Measurements from ENCODE around the gene SMAD6. TPM values are rescaled to one million over a fixed set of nuclear protein-coding genes. Genes with fewer than 3 reads are reported as not detected.

SMAD6 gene
- total RNA-seq, 1 donor from 2014 or later, result 15.6 TPM

GRCh38 chr15:66718220-66718988 lies 16.4 kb downstream of the SMAD6 start:
- DNase-seq (ENCODE audit: extremely low read depth, low read depth, low spot score), result no peak

GRCh38 chr15:66719471-66719870 lies 17.4 kb downstream of the SMAD6 start:
- DNase-seq (ENCODE audit: extremely low read depth, low read depth, low spot score), result no peak

GRCh38 chr15:66720206-66721010 lies 18.4 kb downstream of the SMAD6 start:
- no peak for DNase-seq (ENCODE audit: extremely low read depth, low read depth, low spot score)

- no peak for DNase-seq (ENCODE audit: extremely low read depth, low read depth, low spot score)
Observed at GRCh38 chr15:66721020-66721419, 19.0 kb downstream of the SMAD6 start.

GRCh38 chr15:66721501-66721937 lies 19.5 kb downstream of the SMAD6 start:
- no peak for DNase-seq (ENCODE audit: extremely low read depth, low read depth, low spot score)

- DNase-seq (ENCODE audit: extremely low read depth, low read depth, low spot score), result no peak
Observed at GRCh38 chr15:66721954-66722353, 19.9 kb downstream of the SMAD6 start.

GRCh38 chr15:66722757-66723540 lies 20.9 kb downstream of the SMAD6 start:
- no peak for DNase-seq (ENCODE audit: extremely low read depth, low read depth, low spot score)

GRCh38 chr15:66723826-66724731 lies 22.0 kb downstream of the SMAD6 start:
- no peak for DNase-seq (ENCODE audit: extremely low read depth, low read depth, low spot score)

- DNase-seq (ENCODE audit: extremely low read depth, low read depth, low spot score), result no peak
Observed at GRCh38 chr15:66724732-66725463, 22.9 kb downstream of the SMAD6 start.

- DNase-seq (ENCODE audit: extremely low read depth, low read depth, low spot score), result no peak
Observed at GRCh38 chr15:66725464-66725785, 23.4 kb downstream of the SMAD6 start.

GRCh38 chr15:66726386-66726785 lies 24.4 kb downstream of the SMAD6 start:
- no peak for DNase-seq (ENCODE audit: extremely low read depth, low read depth, low spot score)

GRCh38 chr15:66729331-66729951 lies 27.4 kb downstream of the SMAD6 start:
- no peak for DNase-seq (ENCODE audit: extremely low read depth, low read depth, low spot score)

- DNase-seq (ENCODE audit: extremely low read depth, low read depth, low spot score), result no peak
Observed at GRCh38 chr15:66730168-66731021, 28.4 kb downstream of the SMAD6 start.

- no peak for DNase-seq (ENCODE audit: extremely low read depth, low read depth, low spot score)
Observed at GRCh38 chr15:66733976-66734375, 31.9 kb downstream of the SMAD6 start.

- no peak for DNase-seq (ENCODE audit: extremely low read depth, low read depth, low spot score)
Observed at GRCh38 chr15:66734961-66735908, 33.2 kb downstream of the SMAD6 start.

- DNase-seq (ENCODE audit: extremely low read depth, low read depth, low spot score), result no peak
Observed at GRCh38 chr15:66735909-66736305, 33.9 kb downstream of the SMAD6 start.
